GM23248 (cell line): Measurements from ENCODE around the gene TIGD6. TPM values are rescaled to one million over a fixed set of nuclear protein-coding genes. Genes with fewer than 3 reads are reported as not detected.
A peak's percentile ranks its signal among the peaks of the same experiment; 100 is the strongest.

ENCODE experiments used
- DNase-seq: peaks from one replicate; pipeline ENCODE4 v3.0.0-alpha.2; 2015
- H2AFZ ChIP-seq: fragments of 200-600 bp; sonication (generic); 2 replicates; pipeline ENCODE4 v1.6.1; 2016; ENCODE audit warnings: antibody characterized with exemption
- H3F3A ChIP-seq: fragments of 200-600 bp; sonication (generic); 2 replicates; pipeline ENCODE4 v1.6.1; 2016; ENCODE audit warnings: mild to moderate bottlenecking, antibody characterized with exemption, mixed run types; ENCODE audit not compliant: insufficient read depth
- H3K27ac ChIP-seq: fragments of 200-600 bp; sonication (generic); 2 replicates; pipeline ENCODE4 v1.5.1; 2016; ENCODE audit warnings: mild to moderate bottlenecking
- H3K27me3 ChIP-seq: fragments of 200-600 bp; sonication (generic); replicated peaks from 2 replicates; pipeline ENCODE4 v1.6.1; 2016; ENCODE audit warnings: mild to moderate bottlenecking; ENCODE audit not compliant: insufficient read depth
- H3K36me3 ChIP-seq: fragments of 200-600 bp; sonication (generic); 2 replicates; pipeline ENCODE4 v1.6.1; 2016; ENCODE audit warnings: low read depth, mild to moderate bottlenecking
- H3K4me1 ChIP-seq: fragments of 200-600 bp; sonication (generic); 2 replicates; pipeline ENCODE4 v1.6.1; 2016; ENCODE audit warnings: mild to moderate bottlenecking; ENCODE audit not compliant: insufficient read depth
- H3K4me2 ChIP-seq: fragments of 200-600 bp; sonication (generic); one replicate; pipeline ENCODE4 v1.6.1; 2016; ENCODE audit warnings: mild to moderate bottlenecking; ENCODE audit not compliant: unreplicated experiment
- H3K4me3 ChIP-seq: fragments of 200-600 bp; sonication (generic); 2 replicates; pipeline ENCODE4 v1.5.1; 2016; ENCODE audit warnings: mild to moderate bottlenecking
- H3K79me2 ChIP-seq: fragments of 200-600 bp; sonication (generic); 2 replicates; pipeline ENCODE4 v1.6.1; 2016; ENCODE audit warnings: mild to moderate bottlenecking; ENCODE audit not compliant: insufficient read depth
- H3K9ac ChIP-seq: fragments of 200-600 bp; sonication (generic); 2 replicates; pipeline ENCODE4 v1.6.1; 2016; ENCODE audit warnings: mild to moderate bottlenecking
- H3K9me2 ChIP-seq: fragments of 200-600 bp; sonication (generic); 2 replicates; pipeline ENCODE4 v1.6.1; 2016; ENCODE audit warnings: mixed run types, mild to moderate bottlenecking, moderate library complexity; ENCODE audit not compliant: insufficient read depth
- H3K9me3 ChIP-seq: fragments of 200-600 bp; sonication (generic); one replicate; pipeline ENCODE4 v1.6.1; 2017; ENCODE audit warnings: low read depth
- H4K20me1 ChIP-seq: fragments of 200-600 bp; sonication (generic); 2 replicates; pipeline ENCODE4 v1.6.0; 2016; ENCODE audit not compliant: insufficient read depth
- EZH2 ChIP-seq: fragments of 200-600 bp; sonication (generic); IDR thresholded peaks from 2 replicates; pipeline ENCODE4 v1.6.1; 2018; ENCODE audit warnings: antibody characterized with exemption, mild to moderate bottlenecking; ENCODE audit not compliant: insufficient read depth, poor library complexity, severe bottlenecking
- EZH2phosphoT487 ChIP-seq: fragments of 200-600 bp; sonication (generic); IDR thresholded peaks from 2 replicates; pipeline ENCODE4 v1.6.1; 2018; ENCODE audit warnings: antibody characterized with exemption, moderate library complexity, mild to moderate bottlenecking, low read depth; ENCODE audit not compliant: insufficient read depth
- WGBS, 2 experiments: methylation state at CpG; one replicate each; pipeline ENCODE4 v1.1.6; 2015 to 2017; ENCODE audit warnings: low lambda C conversion rate in 2 of 2, low coverage in 1 of 2; ENCODE audit errors: missing lambda C conversion rate in 2 of 2; 5-methylcytosine and 5-hydroxymethylcytosine counted together
- in situ Hi-C: fragments of 300-500 bp; cut with MboI; formaldehyde crosslinking; loops from 2 replicates; pipeline ENCODE4 v1.15.0; 2020
- polyA plus RNA-seq: library from polyadenylated mRNA; unstranded; fragments of >200 nt; fragmentation: Nextera tagmentation; extraction: Ambion mirVana; gene quantifications from 2 replicates; pipeline ENCODE4 v1.2.1, GENCODE V29; 2016
- total RNA-seq: library from RNA; depleted of rRNA; stranded (reverse); fragments of >200 nt; shearing (Covaris generic); gene quantifications from 2 replicates; pipeline ENCODE4 v1.2.3, GENCODE V29; 2014

TIGD6 gene
- total and polyA plus RNA-seq, 2 experiments from 2014 or later = 4.6 to 5.3 TPM

- Histone ChIP-seq H3K4me1 (peaks cover 17% of the 10 kb centered on the region), H3F3A (peaks cover 19% of the 10 kb centered on the region), H3K9me3 (no peaks in the 10 kb centered on the region), H3K9ac (no peak overlapping the region), H3K4me2 (no peak overlapping the region), H3K79me2 (peaks cover 43% of the 10 kb centered on the region), H3K4me3 (no peak overlapping the region), H2AFZ (no peak overlapping the region), H4K20me1 (no peaks in the 10 kb centered on the region), H3K36me3 (peaks cover 58% of the 10 kb centered on the region), H3K27ac (no peak overlapping the region), H3K27me3 (no peaks in the 10 kb centered on the region), H3K9me2 (no peaks in the 10 kb centered on the region)
- 97 to 98% methylated on average over 3 to 4 of the region's 4 CpGs for WGBS, 2 experiments
- in situ Hi-C loops = no loop called here
- TF ChIP-seq EZH2phosphoT487 = no peak
- TF ChIP-seq EZH2 = no peak
- no peak for DNase-seq
Measured at GRCh38 chr5:150026682-150027172, 26.3 kb upstream of the TIGD6 start.

DNA sequence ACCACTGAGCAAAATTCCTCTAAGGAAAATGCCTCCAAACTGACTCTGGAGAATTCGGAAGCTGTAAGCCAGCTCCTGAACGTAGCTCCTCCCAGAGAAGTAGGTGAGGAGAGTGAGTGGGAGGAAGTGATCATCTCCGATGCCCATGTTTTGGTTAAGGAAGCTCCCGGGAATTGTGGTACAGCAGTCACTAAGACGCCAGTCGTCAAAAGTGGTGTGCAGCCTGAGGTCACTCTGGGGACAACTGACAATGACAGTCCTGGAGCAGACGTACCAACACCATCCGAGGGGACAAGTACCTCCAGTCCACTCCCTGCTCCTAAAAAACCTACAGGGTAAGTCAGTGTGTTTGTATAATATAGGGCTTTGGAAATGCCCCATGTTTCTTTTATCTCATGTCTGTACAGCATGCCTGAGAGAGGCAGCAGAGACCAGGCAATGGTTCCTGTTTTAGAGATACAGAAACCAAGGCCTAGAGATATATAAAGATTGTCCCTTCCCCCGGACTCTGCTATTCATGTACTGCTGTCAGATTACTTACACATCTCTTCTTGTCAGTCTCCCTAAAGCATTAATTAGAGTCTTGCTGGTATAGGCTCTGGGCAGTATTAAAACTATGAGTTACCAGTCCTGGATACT, 24.0 kb upstream of the TIGD6 start:
- no peak for DNase-seq
- H3F3A ChIP-seq = peaks cover 41% of the 10 kb centered on the region
- no peaks in the 10 kb centered on the region for H4K20me1 ChIP-seq
- H3K4me1 ChIP-seq = peaks cover 27% of the 10 kb centered on the region
- WGBS, 2 experiments = 83 to 84% methylated on average over 9 of the region's 9 CpGs
- TF ChIP-seq EZH2phosphoT487 (no peak), EZH2 (no peak)
- H3K9me2 ChIP-seq = no peaks in the 10 kb centered on the region
- no peak overlapping the region for H3K27ac ChIP-seq
- H2AFZ ChIP-seq = no peak overlapping the region
- H3K27me3 ChIP-seq = no peaks in the 10 kb centered on the region
- H3K79me2 ChIP-seq = peaks cover 40% of the 10 kb centered on the region
- in situ Hi-C loops = no loop called here
- H3K9me3 ChIP-seq = no peaks in the 10 kb centered on the region
- H3K4me3 ChIP-seq = no peak overlapping the region
- no peak overlapping the region for H3K4me2 ChIP-seq
- H3K9ac ChIP-seq = no peak overlapping the region
- peaks cover 55% of the 10 kb centered on the region for H3K36me3 ChIP-seq

GRCh38 chr5:150023136-150023535, 22.7 kb upstream of the TIGD6 start:
- DNase-seq = no peak
- H3K9ac ChIP-seq = no peak overlapping the region

DNA sequence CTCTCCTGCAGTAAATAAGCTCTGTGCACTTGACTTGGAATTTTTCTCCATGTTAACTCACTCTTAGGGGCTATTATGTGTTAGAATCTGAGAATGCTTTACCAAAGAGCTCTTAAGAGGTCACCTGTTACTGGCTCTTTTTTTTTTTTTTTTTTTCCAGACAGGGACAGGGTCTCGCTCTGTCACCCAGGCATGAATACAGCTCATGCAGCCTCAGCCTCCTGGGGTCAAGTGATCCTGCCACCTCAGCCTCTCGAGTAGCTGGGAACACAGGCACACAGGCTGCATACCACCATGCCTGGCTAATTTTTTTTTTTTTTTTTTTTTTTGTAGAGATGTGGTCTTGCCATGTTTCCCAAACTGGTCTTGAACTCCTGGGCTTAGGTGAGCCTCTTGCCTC, 22.2 kb upstream of the TIGD6 start:
- in situ Hi-C loops = no loop called here
- no peak for DNase-seq
- H3F3A ChIP-seq = peaks cover 53% of the 10 kb centered on the region
- peak overlapping the region; percentile 70 for H3K4me2 ChIP-seq
- TF ChIP-seq EZH2phosphoT487 (no peak), EZH2 (no peak)
- H3K79me2 ChIP-seq = peaks cover 49% of the 10 kb centered on the region
- no peaks in the 10 kb centered on the region for H4K20me1 ChIP-seq
- no peak overlapping the region for H2AFZ ChIP-seq
- H3K27me3 ChIP-seq = no peaks in the 10 kb centered on the region
- peak overlapping the region; percentile 57 for H3K27ac ChIP-seq
- 76 to 83% methylated on average over 2 of the region's 2 CpGs for WGBS, 2 experiments
- H3K9me2 ChIP-seq = no peaks in the 10 kb centered on the region
- H3K9me3 ChIP-seq = no peaks in the 10 kb centered on the region
- H3K4me3 ChIP-seq = peak overlapping the region; percentile 19; the same call in 1 of the 2 replicates
- H3K36me3 ChIP-seq = peaks cover 59% of the 10 kb centered on the region
- peak overlapping the region; percentile 10; the same call in 1 of the 2 replicates for H3K9ac ChIP-seq
- H3K4me1 ChIP-seq = peaks cover 31% of the 10 kb centered on the region

More at GRCh38 chr5:150023136-150023535, 22.7 kb upstream of the TIGD6 start:
- no peak for TF ChIP-seq EZH2
- no peak for TF ChIP-seq EZH2phosphoT487
- no peaks in the 10 kb centered on the region for H4K20me1 ChIP-seq
- 96 to 100% methylated on average over 1 of the region's 1 CpG for WGBS, 2 experiments
- H3K79me2 ChIP-seq = peaks cover 44% of the 10 kb centered on the region
- H3K9me3 ChIP-seq = no peaks in the 10 kb centered on the region
- H3K4me2 ChIP-seq = peak overlapping the region; percentile 70
- H3K9me2 ChIP-seq = no peaks in the 10 kb centered on the region
- peaks cover 60% of the 10 kb centered on the region for H3K36me3 ChIP-seq
- peaks cover 27% of the 10 kb centered on the region for H3K4me1 ChIP-seq
- H3K27me3 ChIP-seq = no peaks in the 10 kb centered on the region
- peak overlapping the region; percentile 57 for H3K27ac ChIP-seq
- in situ Hi-C loops = no loop called here
- peaks cover 50% of the 10 kb centered on the region for H3F3A ChIP-seq
- H3K4me3 ChIP-seq = no peak overlapping the region
- no peak overlapping the region for H2AFZ ChIP-seq
